Activated CD8-positive, alpha-beta memory T cell treated with anti-CD3 and anti-CD28 coated beads for 24 hours (primary cell): Measurements from ENCODE around the gene CNFN.
"Not testable (repeated sequence)": the region's sequence is repeated elsewhere in the genome, so short reads cannot be mapped to it uniquely, and the experiment has no call there.

ENCODE experiments used
- DNase-seq: peaks from one replicate; pipeline ENCODE4 v3.0.0-alpha.2; 2020

The CNFN gene

GRCh38 chr19:42348211-42348610 is 41.9 kb downstream of the CNFN start:
- no peak for DNase-seq

- DNase-seq: no peak
Observed at GRCh38 chr19:42345191-42345812, 44.8 kb downstream of the CNFN start.

- no peak for DNase-seq
Observed at GRCh38 chr19:42344336-42344893, 45.7 kb downstream of the CNFN start.

GRCh38 chr19:42343344-42344110 is 46.6 kb downstream of the CNFN start:
- DNase-seq: no peak

- not testable (repeated sequence) for DNase-seq
Observed at GRCh38 chr19:42339922-42340321, 50.2 kb downstream of the CNFN start.

GRCh38 chr19:42339126-42339860 is 50.8 kb downstream of the CNFN start:
- DNase-seq: not testable (repeated sequence)
